HL-60 (cell line): Measurements from ENCODE around the gene OR51B5.
"Not testable (repeated sequence)": the region's sequence is repeated elsewhere in the genome, so short reads cannot be mapped to it uniquely, and the experiment has no call there.

ENCODE experiments used
- DNase-seq, 2 experiments: peaks; one replicate each; pipeline ENCODE4 v3.0.0-alpha.2; 2010 to 2020; ENCODE audit warnings: low read depth in 1 of 2, low spot score in 1 of 2
- H3K27ac ChIP-seq: fragments of 250-450 bp; sonication (Bioruptor Pico); replicated peaks from 2 replicates; pipeline ENCODE4 v1.5.1; 2020; ENCODE audit warnings: mild to moderate bottlenecking, moderate library complexity
- H3K27me3 ChIP-seq: fragments of 250-450 bp; sonication (Bioruptor Pico); 2 replicates; pipeline ENCODE4 v1.5.1; 2021; ENCODE audit warnings: mild to moderate bottlenecking, moderate library complexity; ENCODE audit not compliant: insufficient read depth, poor library complexity, severe bottlenecking
- H3K4me3 ChIP-seq: replicated peaks from 2 replicates; pipeline ENCODE4 v1.5.1; 2011; ENCODE audit warnings: mild to moderate bottlenecking, control low read depth, low read length; ENCODE audit not compliant: insufficient read depth
- GABPA ChIP-seq: IDR thresholded peaks from 2 replicates; pipeline ENCODE4 v1.6.1; 2012; ENCODE audit warnings: low read depth
- POLR2AphosphoS5 ChIP-seq: IDR thresholded peaks from 2 replicates; pipeline ENCODE4 v1.6.1; 2012; ENCODE audit warnings: low read depth
- SPI1 ChIP-seq: IDR thresholded peaks from 2 replicates; pipeline ENCODE4 v1.6.1; 2012; ENCODE audit warnings: low read depth, mild to moderate bottlenecking, borderline replicate concordance
- TF ChIP-seq, protein P1 (sequence below): IDR thresholded peaks from 2 replicates; pipeline ENCODE4 v1.6.1; 2012; ENCODE audit warnings: low read depth; ENCODE audit not compliant: insufficient replicate concordance
- TF ChIP-seq, protein P2 (sequence below): IDR thresholded peaks from one replicate; pipeline ENCODE4 v1.5.1; 2011; ENCODE audit warnings: low read length, control low read depth, inconsistent platforms; ENCODE audit not compliant: insufficient read depth

The OR51B5 gene

DNA sequence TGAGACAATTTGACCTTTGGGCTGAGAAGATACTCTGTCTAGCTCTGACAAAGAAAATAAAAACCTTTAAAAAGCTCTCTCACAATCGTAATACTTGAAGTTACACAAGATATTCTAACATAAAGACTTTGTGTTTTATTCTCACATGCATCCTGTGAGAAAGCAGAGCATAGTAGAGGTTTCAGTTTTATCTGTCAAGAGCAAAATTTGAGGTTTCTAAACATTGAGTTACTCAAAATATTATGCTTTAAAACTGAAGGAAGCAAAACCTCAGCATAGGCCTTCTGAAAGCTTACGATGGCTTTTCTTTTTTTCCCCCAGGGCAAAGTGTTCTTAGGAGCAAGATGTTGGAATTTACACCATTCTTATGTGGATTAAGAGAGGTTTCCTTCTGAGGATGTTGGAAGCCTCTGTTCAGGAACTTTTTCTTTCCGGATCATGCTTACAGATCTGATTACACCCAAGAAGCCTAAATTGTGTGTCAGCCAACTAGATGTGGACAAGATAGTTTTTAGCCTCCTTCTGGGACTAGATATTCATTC, 25.2 kb upstream of the OR51B5 start:
- no peak for DNase-seq
- Histone ChIP-seq H3K4me3 (no peak overlapping the region), H3K27me3 (no peaks in the 10 kb centered on the region), H3K27ac (no peak overlapping the region)
- TF ChIP-seq, protein P1, sequence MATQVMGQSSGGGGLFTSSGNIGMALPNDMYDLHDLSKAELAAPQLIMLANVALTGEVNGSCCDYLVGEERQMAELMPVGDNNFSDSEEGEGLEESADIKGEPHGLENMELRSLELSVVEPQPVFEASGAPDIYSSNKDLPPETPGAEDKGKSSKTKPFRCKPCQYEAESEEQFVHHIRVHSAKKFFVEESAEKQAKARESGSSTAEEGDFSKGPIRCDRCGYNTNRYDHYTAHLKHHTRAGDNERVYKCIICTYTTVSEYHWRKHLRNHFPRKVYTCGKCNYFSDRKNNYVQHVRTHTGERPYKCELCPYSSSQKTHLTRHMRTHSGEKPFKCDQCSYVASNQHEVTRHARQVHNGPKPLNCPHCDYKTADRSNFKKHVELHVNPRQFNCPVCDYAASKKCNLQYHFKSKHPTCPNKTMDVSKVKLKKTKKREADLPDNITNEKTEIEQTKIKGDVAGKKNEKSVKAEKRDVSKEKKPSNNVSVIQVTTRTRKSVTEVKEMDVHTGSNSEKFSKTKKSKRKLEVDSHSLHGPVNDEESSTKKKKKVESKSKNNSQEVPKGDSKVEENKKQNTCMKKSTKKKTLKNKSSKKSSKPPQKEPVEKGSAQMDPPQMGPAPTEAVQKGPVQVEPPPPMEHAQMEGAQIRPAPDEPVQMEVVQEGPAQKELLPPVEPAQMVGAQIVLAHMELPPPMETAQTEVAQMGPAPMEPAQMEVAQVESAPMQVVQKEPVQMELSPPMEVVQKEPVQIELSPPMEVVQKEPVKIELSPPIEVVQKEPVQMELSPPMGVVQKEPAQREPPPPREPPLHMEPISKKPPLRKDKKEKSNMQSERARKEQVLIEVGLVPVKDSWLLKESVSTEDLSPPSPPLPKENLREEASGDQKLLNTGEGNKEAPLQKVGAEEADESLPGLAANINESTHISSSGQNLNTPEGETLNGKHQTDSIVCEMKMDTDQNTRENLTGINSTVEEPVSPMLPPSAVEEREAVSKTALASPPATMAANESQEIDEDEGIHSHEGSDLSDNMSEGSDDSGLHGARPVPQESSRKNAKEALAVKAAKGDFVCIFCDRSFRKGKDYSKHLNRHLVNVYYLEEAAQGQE = no peak
- TF ChIP-seq, protein P2, sequence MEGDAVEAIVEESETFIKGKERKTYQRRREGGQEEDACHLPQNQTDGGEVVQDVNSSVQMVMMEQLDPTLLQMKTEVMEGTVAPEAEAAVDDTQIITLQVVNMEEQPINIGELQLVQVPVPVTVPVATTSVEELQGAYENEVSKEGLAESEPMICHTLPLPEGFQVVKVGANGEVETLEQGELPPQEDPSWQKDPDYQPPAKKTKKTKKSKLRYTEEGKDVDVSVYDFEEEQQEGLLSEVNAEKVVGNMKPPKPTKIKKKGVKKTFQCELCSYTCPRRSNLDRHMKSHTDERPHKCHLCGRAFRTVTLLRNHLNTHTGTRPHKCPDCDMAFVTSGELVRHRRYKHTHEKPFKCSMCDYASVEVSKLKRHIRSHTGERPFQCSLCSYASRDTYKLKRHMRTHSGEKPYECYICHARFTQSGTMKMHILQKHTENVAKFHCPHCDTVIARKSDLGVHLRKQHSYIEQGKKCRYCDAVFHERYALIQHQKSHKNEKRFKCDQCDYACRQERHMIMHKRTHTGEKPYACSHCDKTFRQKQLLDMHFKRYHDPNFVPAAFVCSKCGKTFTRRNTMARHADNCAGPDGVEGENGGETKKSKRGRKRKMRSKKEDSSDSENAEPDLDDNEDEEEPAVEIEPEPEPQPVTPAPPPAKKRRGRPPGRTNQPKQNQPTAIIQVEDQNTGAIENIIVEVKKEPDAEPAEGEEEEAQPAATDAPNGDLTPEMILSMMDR = no peak
- no peak for TF ChIP-seq SPI1
- no peak for TF ChIP-seq POLR2AphosphoS5
- no peak for TF ChIP-seq GABPA

- Histone ChIP-seq H3K27ac (no peak overlapping the region), H3K27me3 (no peaks in the 10 kb centered on the region), H3K4me3 (no peak overlapping the region)
- no peak for TF ChIP-seq GABPA
- TF ChIP-seq, protein P2 = no peak
- no peak for TF ChIP-seq POLR2AphosphoS5
- TF ChIP-seq, protein P1 = no peak
- no peak for TF ChIP-seq SPI1
- no peak for DNase-seq
These were observed 24.2 kb upstream of the OR51B5 start for GRCh38 chr11:5367448-5368074.

GRCh38 chr11:5366856-5367255, 23.5 kb upstream of the OR51B5 start:
- Histone ChIP-seq H3K27ac (no peak overlapping the region), H3K4me3 (no peak overlapping the region), H3K27me3 (no peaks in the 10 kb centered on the region)
- no peak for DNase-seq
- TF ChIP-seq POLR2AphosphoS5 (no peak), SPI1 (no peak), GABPA (no peak)
- TF ChIP-seq, protein P1 = no peak
- TF ChIP-seq, protein P2 = no peak

DNA sequence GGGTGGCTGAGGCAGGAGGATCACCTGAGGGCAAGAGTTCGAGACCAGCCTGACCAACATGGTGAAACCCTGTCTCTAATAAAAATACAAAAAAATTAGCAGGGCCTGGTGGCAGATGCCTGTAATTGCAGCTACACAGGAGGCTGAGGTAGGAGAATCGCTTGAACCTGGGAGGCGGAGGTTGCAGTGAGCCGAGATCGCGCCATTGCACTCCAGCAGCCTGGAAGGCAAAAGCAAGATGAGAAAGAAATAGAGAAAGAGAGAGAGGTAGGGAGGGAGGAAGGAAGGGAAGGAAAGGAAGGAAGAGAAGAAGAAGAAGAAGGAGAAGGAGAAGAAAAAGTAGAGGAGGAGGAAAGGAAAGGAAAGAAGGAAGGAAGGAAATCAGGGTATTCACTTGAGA, 23.0 kb upstream of the OR51B5 start:
- not testable (repeated sequence) for H3K27ac ChIP-seq, DNase-seq, H3K4me3 ChIP-seq, H3K27me3 ChIP-seq
